Left lung (tissue), 10 donors: Measurements from ENCODE around the gene EPHA4. TPM values are rescaled to one million over a fixed set of nuclear protein-coding genes. Genes with fewer than 3 reads are reported as not detected.

Source experiments
- ATAC-seq: fragments of 200-7000 bp; cut with Tn5 transposase; one replicate; pipeline ENCODE4 v1.9.1; 2020; ENCODE audit warnings: moderate library complexity
- DNase-seq, 4 donors: peaks; one replicate each; pipeline ENCODE4 v3.0.0-alpha.2; 2013 to 2020
- H3K27ac ChIP-seq, 2 donors: fragments of 200-600 bp; sonication (generic) in 1 of 2; one replicate each; pipeline versions ENCODE4 v1.5.0 to v1.8.0; 2020 to 2021
- H3K27me3 ChIP-seq, 2 donors: fragments of 200-600 bp; sonication (generic) in 1 of 2; one replicate each; pipeline versions ENCODE4 v1.5.0 to v1.8.0; 2020 to 2021
- H3K36me3 ChIP-seq, 2 donors: fragments of 200-600 bp; sonication (generic) in 1 of 2; one replicate each; pipeline versions ENCODE4 v1.5.0 to v1.8.0; 2020 to 2021
- H3K4me1 ChIP-seq, 2 donors: fragments of 200-600 bp; one replicate each; pipeline ENCODE4 v1.8.0; 2021
- H3K4me3 ChIP-seq, 2 donors: fragments of 200-600 bp; sonication (generic) in 1 of 2; one replicate each; pipeline versions ENCODE4 v1.5.0 to v1.8.0; 2020 to 2021; ENCODE audit warnings: mild to moderate bottlenecking in 1 of 2
- H3K9me3 ChIP-seq, 2 donors: fragments of 200-600 bp; sonication (generic) in 1 of 2; one replicate each; pipeline versions ENCODE4 v1.5.0 to v1.8.0; 2020 to 2021
- CTCF ChIP-seq, 2 donors: fragments of 200-600 bp; sonication (generic) in 1 of 2; IDR thresholded peaks; one replicate each; pipeline versions ENCODE4 v1.5.0 to v1.8.0; 2021; ENCODE audit warnings: antibody characterized with exemption in 2 of 2
- intact Hi-C, 2 donors: fragments of 100-400 bp; cut with DNase I; formaldehyde crosslinking; loops; one replicate each; pipeline versions ENCODE4 v1.11.2 to v1.14.2; 2022
- polyA plus RNA-seq, 6 donors: library from polyadenylated mRNA; unstranded; fragments of 120-200 nt; gene quantifications; one replicate each; pipeline ENCODE4 v1.2.1, GENCODE V29; 2013; ENCODE audit not compliant: insufficient read length in 6 of 6
- total RNA-seq, 2 donors: library from RNA; stranded (reverse); fragmentation: NEBNext Ultra II Directional; extraction: Animal tissue kit (Norgen Biotek cat#: 25700); gene quantifications; one replicate each; pipeline ENCODE4 v1.2.1, GENCODE V29; 2021
- donor health status: DM: no; HTN: yes; CAD: no.
- donor health status: DM: no; HTN: no; CAD: no.

Gene EPHA4
- total and polyA plus RNA-seq, 8 donors, result 17.7 to 41.0 (median 24.8) TPM

- H3K9me3 ChIP-seq, result no peaks in the 10 kb centered on the region
- intact Hi-C loops, result no loop called here
- H3K4me1 ChIP-seq, result no peaks in the 10 kb centered on the region
- no peaks in the 10 kb centered on the region for H3K27me3 ChIP-seq
- no peak for ATAC-seq
- H3K27ac ChIP-seq, result no peak overlapping the region
- TF ChIP-seq CTCF (IDR thresholded peaks at IDR 0.05), result no peak
- no peak for DNase-seq
- H3K4me3 ChIP-seq, result no peak overlapping the region
- no peaks in the 10 kb centered on the region for H3K36me3 ChIP-seq
Observed at GRCh38 chr2:221372907-221373306, 199.2 kb downstream of the EPHA4 start.

GRCh38 chr2:221372159-221372884 lies 199.8 kb downstream of the EPHA4 start:
- intact Hi-C loops, result no loop called here
- Histone ChIP-seq H3K9me3 (no peaks in the 10 kb centered on the region), H3K27ac (no peak overlapping the region), H3K36me3 (no peaks in the 10 kb centered on the region), H3K27me3 (no peaks in the 10 kb centered on the region), H3K4me3 (no peak overlapping the region), H3K4me1 (no peaks in the 10 kb centered on the region)
- no peak for ATAC-seq
- TF ChIP-seq CTCF (IDR thresholded peaks at IDR 0.05), result no peak
- no peak for DNase-seq

- no peak for DNase-seq
- H3K27ac ChIP-seq, result no peak overlapping the region
- intact Hi-C loops, result no loop called here
Observed at GRCh38 chr2:221371347-221371746, 200.8 kb downstream of the EPHA4 start.

GRCh38 chr2:221370857-221371211 lies 201.3 kb downstream of the EPHA4 start:
- ATAC-seq (no peak), DNase-seq (peak in 2 of 4 donors; percentile 49 to 55)
- Histone ChIP-seq H3K4me1 (no peaks in the 10 kb centered on the region), H3K4me3 (no peak overlapping the region), H3K9me3 (no peaks in the 10 kb centered on the region), H3K36me3 (no peaks in the 10 kb centered on the region), H3K27me3 (no peaks in the 10 kb centered on the region), H3K27ac (no peak overlapping the region)
- no peak for TF ChIP-seq CTCF (IDR thresholded peaks at IDR 0.05)
- intact Hi-C loops, result no loop called here

More at GRCh38 chr2:221371347-221371746, 200.8 kb downstream of the EPHA4 start:
- no peak for TF ChIP-seq CTCF (IDR thresholded peaks at IDR 0.05)
- H3K4me1 ChIP-seq, result no peaks in the 10 kb centered on the region
- H3K27me3 ChIP-seq, result no peaks in the 10 kb centered on the region
- no peak for ATAC-seq
- H3K36me3 ChIP-seq, result no peaks in the 10 kb centered on the region
- H3K4me3 ChIP-seq, result no peak overlapping the region
- H3K9me3 ChIP-seq, result no peaks in the 10 kb centered on the region

DNA sequence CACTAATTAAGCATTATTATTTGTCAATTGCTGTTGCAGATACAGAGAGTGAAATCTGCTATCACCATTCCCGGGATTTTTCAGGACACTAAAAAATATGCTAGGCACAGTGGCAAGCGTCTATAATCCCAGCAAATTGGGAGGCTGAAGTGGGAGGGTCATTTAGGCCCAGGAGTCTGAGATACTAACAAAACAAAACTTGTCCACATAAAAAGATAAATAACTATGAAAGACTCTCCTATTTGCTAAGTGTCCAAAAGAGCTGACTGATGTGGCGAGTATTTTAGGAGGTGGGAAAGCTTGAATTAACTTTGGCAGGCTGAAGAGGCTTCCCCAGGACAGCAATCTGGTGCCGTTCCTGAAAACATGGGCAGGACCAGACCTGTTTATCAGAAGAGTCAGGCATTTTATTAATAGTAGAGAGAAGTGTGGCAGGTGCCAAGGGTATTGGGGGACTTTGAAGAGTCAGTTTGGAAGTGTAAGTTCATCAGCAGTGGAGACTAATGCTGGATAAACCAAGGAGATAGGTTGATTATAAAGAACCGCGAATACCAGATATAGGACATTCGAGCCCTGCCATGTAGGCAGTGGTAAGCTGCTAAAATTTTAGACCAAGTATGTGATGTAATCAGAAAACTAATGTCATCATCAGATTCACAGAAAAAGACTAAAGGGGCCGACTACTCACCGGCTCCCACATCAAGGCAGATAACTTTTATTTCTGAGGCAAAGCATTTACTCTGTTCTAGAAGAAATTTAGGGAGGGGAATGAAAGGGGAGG lies 201.8 kb downstream of the EPHA4 start:
- no peak overlapping the region for H3K4me3 ChIP-seq
- no peak overlapping the region for H3K27ac ChIP-seq
- intact Hi-C loops, result no loop called here
- DNase-seq (peak in 1 of 4 donors; percentile 5), ATAC-seq (no peak)
- H3K9me3 ChIP-seq, result no peaks in the 10 kb centered on the region
- H3K36me3 ChIP-seq, result no peaks in the 10 kb centered on the region
- no peaks in the 10 kb centered on the region for H3K4me1 ChIP-seq
- no peak for TF ChIP-seq CTCF (IDR thresholded peaks at IDR 0.05)
- no peaks in the 10 kb centered on the region for H3K27me3 ChIP-seq
